HCT116 (cell line): ENCODE data around the gene CD82. TPM values are rescaled to one million over a fixed set of nuclear protein-coding genes. Genes with fewer than 3 reads are reported as not detected.

Source experiments
- ATAC-seq: fragments of 200-7000 bp; cut with Tn5 transposase; 2 replicates; pipeline ENCODE4 v1.9.1; 2020; ENCODE audit warnings: mild to moderate bottlenecking, moderate library complexity
- BruUV-seq: library from RNA; stranded (reverse); fragments of 400-500 nt; replicated peaks from 2 replicates; lab custom pipeline; 2021; lab: Mats Ljungman, UMichigan
- CTCF ChIA-PET: fragments of 300-600 bp; sonication (Branson Sonifier 250); formaldehyde crosslinking; loops from one replicate; lab custom pipeline; 2021; ENCODE audit warnings: antibody characterized with exemption; lab: Charles Lee
- POLR2A ChIA-PET: fragments of 300-600, 350-600 bp; sonication (Branson Sonifier 250); formaldehyde crosslinking; loops from one replicate; lab custom pipeline; 2021; ENCODE audit warnings: antibody characterized with exemption; lab: Charles Lee
- RAD21 ChIA-PET, 2 experiments: fragments of 300-600 bp; sonication (Branson Sonifier 250); formaldehyde crosslinking; loops; one replicate each; lab custom pipeline; 2023; ENCODE audit warnings: low total read pairs in 2 of 2; ENCODE audit not compliant: uncharacterized antibody in 2 of 2, unreplicated experiment in 2 of 2, low non-redundant PET in 1 of 2; lab: Charles Lee
- DNase-seq: peaks from one replicate; pipeline ENCODE4 v3.0.0-alpha.2; 2010; ENCODE audit warnings: low read depth, low spot score
- H2AFZ ChIP-seq: fragments of 200-600 bp; shearing (Covaris generic), sonication (generic); 2 replicates; pipeline ENCODE4 v1.6.1; 2017; ENCODE audit warnings: low read depth, mixed run types, mixed read lengths, antibody characterized with exemption, low read length; ENCODE audit not compliant: poor library complexity, severe bottlenecking
- H3K27ac ChIP-seq: 2 replicates; pipeline ENCODE4 v1.5.1; 2012; ENCODE audit warnings: low read depth, low read length
- H3K27me3 ChIP-seq: fragments of 200-600 bp; sonication (generic); 2 replicates; pipeline ENCODE4 v1.6.1; 2016; ENCODE audit warnings: mixed run types, low read length, mixed read lengths; ENCODE audit not compliant: insufficient read depth
- H3K36me3 ChIP-seq, 2 experiments: fragments of 200-500 bp in 1 of 2; fragments of 200-600 bp in 1 of 2; sonication (Bioruptor generic) in 1 of 2; sonication (generic) in 1 of 2; 2 replicates each; pipeline versions ENCODE4 v1.5.1 to v1.6.1; 2014 to 2016; ENCODE audit warnings: low read length in 2 of 2, inconsistent platforms in 1 of 2, mixed read lengths in 1 of 2, mixed run types in 1 of 2; ENCODE audit not compliant: insufficient read depth in 2 of 2, control insufficient read depth in 1 of 2
- H3K4me1 ChIP-seq, 2 experiments: fragments of 200-600 bp in 1 of 2; sonication (generic) in 1 of 2; 2 replicates each; pipeline versions ENCODE4 v1.5.1 to v1.6.1; 2012 to 2017; ENCODE audit warnings: low read length in 2 of 2, inconsistent platforms in 1 of 2, mild to moderate bottlenecking in 1 of 2, mixed read lengths in 1 of 2, mixed run types in 1 of 2, moderate library complexity in 1 of 2; ENCODE audit not compliant: insufficient read depth in 2 of 2, control insufficient read depth in 1 of 2
- H3K4me2 ChIP-seq: fragments of 200-600 bp; sonication (generic); 2 replicates; pipeline ENCODE4 v1.6.1; 2017; ENCODE audit warnings: mixed run types, low read length, mixed read lengths
- H3K4me3 ChIP-seq, 2 experiments: fragments of 200-600 bp in 1 of 2; sonication (generic) in 1 of 2; replicated peaks in 1 of 2; 2 replicates each; pipeline ENCODE4 v1.5.1; 2011 to 2016; ENCODE audit warnings: low read length in 2 of 2, control low read depth in 1 of 2, low read depth in 1 of 2, mild to moderate bottlenecking in 1 of 2, mixed read lengths in 1 of 2, mixed run types in 1 of 2
- H3K79me2 ChIP-seq: fragments of 200-600 bp; sonication (generic); 2 replicates; pipeline ENCODE4 v1.6.1; 2017; ENCODE audit warnings: mild to moderate bottlenecking, mixed run types, low read length, moderate library complexity, mixed read lengths; ENCODE audit not compliant: insufficient read depth
- H3K9ac ChIP-seq: fragments of 200-600 bp; sonication (generic); 2 replicates; pipeline ENCODE4 v1.6.1; 2016; ENCODE audit warnings: low read length, mixed read lengths
- H3K9me2 ChIP-seq: fragments of 200-600 bp; sonication (generic), shearing (Covaris generic); 2 replicates; pipeline ENCODE4 v1.6.1; 2017; ENCODE audit warnings: mixed run types, mild to moderate bottlenecking, moderate library complexity; ENCODE audit not compliant: insufficient read depth
- H3K9me3 ChIP-seq, 2 experiments: fragments of 200-500 bp in 1 of 2; fragments of 200-600 bp in 1 of 2; sonication (Bioruptor generic) in 1 of 2; sonication (generic) in 1 of 2; 2 replicates each; pipeline ENCODE4 v1.6.1; 2014 to 2017; ENCODE audit warnings: low read length in 2 of 2, mixed read lengths in 2 of 2, inconsistent platforms in 1 of 2, low read depth in 1 of 2, mild to moderate bottlenecking in 1 of 2, mixed run types in 1 of 2, moderate library complexity in 1 of 2; ENCODE audit not compliant: control insufficient read depth in 1 of 2, insufficient read depth in 1 of 2
- H4K20me1 ChIP-seq: fragments of 200-600 bp; sonication (generic), shearing (Covaris generic); 2 replicates; pipeline ENCODE4 v1.6.1; 2017; ENCODE audit warnings: mixed run types, mild to moderate bottlenecking, moderate library complexity; ENCODE audit not compliant: insufficient read depth
- ATF3 ChIP-seq: IDR thresholded peaks from 2 replicates; pipeline ENCODE4 v1.6.1; 2012
- CEBPB ChIP-seq: IDR thresholded peaks from 2 replicates; pipeline ENCODE4 v1.6.1; 2012; ENCODE audit warnings: low read depth
- CTCF ChIP-seq, 3 experiments: fragments of 200-600 bp in 1 of 3; sonication (generic) in 1 of 3; IDR thresholded peaks in 2 of 3; conservative IDR thresholded peaks in 1 of 3; 2 replicates each; pipeline ENCODE4 v1.5.1; 2012 to 2017; ENCODE audit warnings: low read depth in 2 of 3, low read length in 2 of 3, antibody characterized with exemption in 1 of 3, borderline replicate concordance in 1 of 3, control low read depth in 1 of 3, mild to moderate bottlenecking in 1 of 3, mixed read lengths in 1 of 3, mixed run types in 1 of 3, moderate library complexity in 1 of 3; ENCODE audit not compliant: insufficient read depth in 1 of 3
- EGR1 ChIP-seq: IDR thresholded peaks from 2 replicates; pipeline ENCODE4 v1.6.1; 2012; ENCODE audit warnings: low read depth
- ELF1 ChIP-seq: IDR thresholded peaks from 2 replicates; pipeline ENCODE4 v1.6.1; 2012; ENCODE audit warnings: low read depth, borderline replicate concordance
- EZH2 ChIP-seq: fragments of 200-600 bp; sonication (generic); IDR thresholded peaks from 2 replicates; pipeline ENCODE4 v1.6.1; 2017; ENCODE audit warnings: antibody characterized with exemption, mixed run types
- EZH2phosphoT487 ChIP-seq: fragments of 200-600 bp; IDR thresholded peaks from 2 replicates; pipeline ENCODE4 v1.6.1; 2018; ENCODE audit warnings: antibody characterized with exemption, borderline replicate concordance
- FOSL1 ChIP-seq: IDR thresholded peaks from 2 replicates; pipeline ENCODE4 v1.6.1; 2012; ENCODE audit warnings: low read depth
- MAX ChIP-seq: IDR thresholded peaks from 2 replicates; pipeline ENCODE4 v1.6.1; 2012
- POLR2A ChIP-seq: IDR thresholded peaks from 2 replicates; pipeline ENCODE4 v1.7.0; 2011; ENCODE audit warnings: borderline replicate concordance; ENCODE audit not compliant: insufficient read depth, insufficient read length; ENCODE audit errors: extremely low read depth
- POLR2AphosphoS5 ChIP-seq: IDR thresholded peaks from 2 replicates; pipeline ENCODE4 v1.6.1; 2011; ENCODE audit warnings: mild to moderate bottlenecking, low read depth, low read length, moderate library complexity
- RAD21 ChIP-seq: IDR thresholded peaks from 2 replicates; pipeline ENCODE4 v1.6.1; 2012; ENCODE audit warnings: low read depth, mild to moderate bottlenecking
- REST ChIP-seq: IDR thresholded peaks from 2 replicates; pipeline ENCODE4 v1.6.1; 2012; ENCODE audit warnings: low read depth
- SIN3A ChIP-seq: IDR thresholded peaks from 2 replicates; pipeline ENCODE4 v1.6.1; 2012; ENCODE audit warnings: low read depth
- SP1 ChIP-seq: IDR thresholded peaks from 2 replicates; pipeline ENCODE4 v1.6.1; 2012; ENCODE audit warnings: low read depth
- TCF7L2 ChIP-seq: IDR thresholded peaks from 2 replicates; pipeline ENCODE4 v1.7.0; 2011; ENCODE audit warnings: borderline replicate concordance, inconsistent platforms; ENCODE audit not compliant: insufficient read depth, insufficient read length; ENCODE audit errors: extremely low read depth
- YY1 ChIP-seq: IDR thresholded peaks from 2 replicates; pipeline ENCODE4 v1.6.1; 2011; ENCODE audit warnings: low read length, low read depth, moderate library complexity, mild to moderate bottlenecking; ENCODE audit not compliant: insufficient replicate concordance; ENCODE audit errors: extremely low read depth
- ZBTB33 ChIP-seq: IDR thresholded peaks from 2 replicates; pipeline ENCODE4 v1.6.1; 2011; ENCODE audit warnings: mild to moderate bottlenecking, low read length, moderate library complexity; ENCODE audit not compliant: insufficient replicate concordance; ENCODE audit errors: extremely low read depth
- ZFX ChIP-seq: fragments of 450-650 bp; IDR thresholded peaks from 2 replicates; pipeline ENCODE4 v1.6.1; 2017
- intact Hi-C: fragments of 100-400 bp; cut with micrococcal nuclease; formaldehyde crosslinking; loops from 2 replicates; pipeline ENCODE4 v1.10.0; 2022
- total RNA-seq: library from RNA; stranded (reverse); gene quantifications from one replicate; pipeline ENCODE4 v1.2.1, GENCODE V29; 2021; ENCODE audit not compliant: unreplicated experiment

CD82 gene
- total RNA-seq, 1 experiment from 2014 or later, result 16.7 TPM

GRCh38 chr11:44659641-44660040 lies 94.2 kb downstream of the CD82 start:
- TF ChIP-seq RAD21, result no peak
- no peak for TF ChIP-seq SIN3A
- TF ChIP-seq CEBPB, result no peak
- TF ChIP-seq EGR1, result no peak
- TF ChIP-seq EZH2phosphoT487, result no peak
- TF ChIP-seq FOSL1, result no peak
- TF ChIP-seq POLR2AphosphoS5, result no peak
- no peak for TF ChIP-seq SP1
- TF ChIP-seq MAX, result no peak
- TF ChIP-seq ZFX, result no peak
- no peak for TF ChIP-seq YY1
- TF ChIP-seq EZH2, result no peak
- no peak for TF ChIP-seq CTCF (IDR thresholded peaks at IDR 0.05 in 2 of 3, conservative IDR thresholded peaks at IDR 0.05 in 1 of 3; ENCODE audit: borderline replicate concordance in 1 of 3, insufficient read depth in 1 of 3, low read depth in 2 of 3, low read length in 2 of 3)
- no peak for TF ChIP-seq ELF1
- TF ChIP-seq ZBTB33, result no peak
- no peak for TF ChIP-seq TCF7L2
- TF ChIP-seq POLR2A, result no peak
- TF ChIP-seq REST, result no peak
- no peak for TF ChIP-seq ATF3
- no peak overlapping the region for H3K4me2 ChIP-seq
- H3K9me2 ChIP-seq, result no peaks in the 10 kb centered on the region
- DNase-seq (no peak), ATAC-seq (no peak)
- no peaks in the 10 kb centered on the region for H3K9me3 ChIP-seq
- no peaks in the 10 kb centered on the region for H3K27me3 ChIP-seq
- H3K79me2 ChIP-seq, result no peaks in the 10 kb centered on the region
- H3K4me3 ChIP-seq, result no peak overlapping the region
- H3K36me3 ChIP-seq, result no peaks in the 10 kb centered on the region
- H3K9ac ChIP-seq, result no peak overlapping the region
- H3K4me1 ChIP-seq, result no peaks in the 10 kb centered on the region
- intact Hi-C loops, result no loop called here
- CTCF ChIA-PET, result interaction anchor here (0.6 kb wide), 1 partner anchor 252 kb away, joined by 3 read pairs; no protein-coding TSS in a partner anchor
- RAD21 ChIA-PET, result no interaction called here
- BruUV-seq, result no TSS peak
- H2AFZ ChIP-seq, result no peak overlapping the region
- POLR2A ChIA-PET, result no interaction called here
- no peak overlapping the region for H3K27ac ChIP-seq
- H4K20me1 ChIP-seq, result no peaks in the 10 kb centered on the region
